ENCODE results near the gene PACRG.

The PACRG gene

DNA sequence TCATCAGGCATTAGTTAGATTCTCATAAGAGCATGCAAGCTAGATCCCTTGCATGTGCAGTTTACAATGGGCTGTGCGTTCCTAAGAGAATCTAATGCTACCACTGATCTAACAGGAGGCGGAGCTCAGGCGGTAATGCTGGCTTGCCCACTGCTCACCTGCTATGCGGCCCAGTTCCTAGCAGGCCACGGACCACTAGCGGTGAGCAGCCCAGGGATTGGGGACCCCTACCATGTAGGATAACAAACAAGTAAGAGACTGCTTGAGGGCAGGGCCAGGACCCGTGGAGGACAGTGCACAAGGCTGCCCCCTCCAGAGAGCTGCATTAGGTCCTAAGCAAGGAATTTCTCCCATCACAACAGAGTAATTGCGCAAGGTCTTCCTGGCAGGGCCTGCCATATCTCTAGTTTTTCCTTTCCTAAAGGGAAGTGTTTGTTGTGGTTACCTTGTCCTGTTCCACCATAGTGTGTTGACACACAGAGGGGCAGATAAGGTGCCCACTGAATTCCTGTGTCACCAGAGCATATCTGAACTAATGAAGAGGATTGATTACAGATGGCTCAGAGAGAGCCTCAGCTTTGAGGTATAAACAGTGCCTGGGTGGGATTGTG lies 58.0 kb downstream of the PACRG start:
- Histone ChIP-seq H4K8ac (ENCODE audit: low read length) (no peak overlapping the region), H3K27ac (ENCODE audit: low read length, poor library complexity, severe bottlenecking) (no peak overlapping the region), H3K4me1 (ENCODE audit: control insufficient read depth, insufficient read depth, low read depth, low read length) (no peaks in the 10 kb centered on the region), H2BK5ac (ENCODE audit: low read depth, low read length, poor library complexity, severe bottlenecking) (no peak overlapping the region), H3K79me1 (replicated peaks; ENCODE audit: low read length, poor library complexity, severe bottlenecking) (no peaks in the 10 kb centered on the region), H3K4me2 (ENCODE audit: low read length, poor library complexity, severe bottlenecking) (no peak overlapping the region), H3K36me3 (ENCODE audit: control insufficient read depth in 1 of 2, insufficient read depth in 2 of 2, low read depth in 1 of 2, low read length in 2 of 2) (no peaks in the 10 kb centered on the region), H3K27me3 (ENCODE audit: control insufficient read depth in 1 of 2, insufficient read depth in 1 of 2, low read length in 2 of 2) (no peaks in the 10 kb centered on the region), H2AK5ac (ENCODE audit: low read length, severe bottlenecking) (no peak overlapping the region), H3K9ac (ENCODE audit: low read length) (no peak overlapping the region), H2BK120ac (ENCODE audit: low read depth, low read length) (no peak overlapping the region), H3K23ac (ENCODE audit: low read length in 2 of 2) (no peak overlapping the region), H3K18ac (ENCODE audit: low read depth in 1 of 2, low read length in 2 of 2) (no peak overlapping the region), H2AFZ (ENCODE audit: low read depth, low read length) (no peak overlapping the region), H2BK15ac (ENCODE audit: low read depth, poor library complexity, severe bottlenecking) (no peak overlapping the region), H2BK12ac (ENCODE audit: low read length in 2 of 2) (no peak overlapping the region), H3K4me3 (ENCODE audit: insufficient read depth in 1 of 2, low read depth in 1 of 2, low read length in 2 of 2) (no peak overlapping the region), H3K14ac (ENCODE audit: low read length in 2 of 2) (no peak overlapping the region), H3K4ac (ENCODE audit: low read depth in 1 of 2, low read length in 2 of 2) (no peak overlapping the region), H4K91ac (ENCODE audit: low read length) (no peak overlapping the region), H3K9me3 (ENCODE audit: control insufficient read depth, low read length) (peaks cover 19% of the 10 kb centered on the region)
- DNase-seq = no peak
- WGBS = 89% methylated on average over 8 of the region's 8 CpGs

DNA sequence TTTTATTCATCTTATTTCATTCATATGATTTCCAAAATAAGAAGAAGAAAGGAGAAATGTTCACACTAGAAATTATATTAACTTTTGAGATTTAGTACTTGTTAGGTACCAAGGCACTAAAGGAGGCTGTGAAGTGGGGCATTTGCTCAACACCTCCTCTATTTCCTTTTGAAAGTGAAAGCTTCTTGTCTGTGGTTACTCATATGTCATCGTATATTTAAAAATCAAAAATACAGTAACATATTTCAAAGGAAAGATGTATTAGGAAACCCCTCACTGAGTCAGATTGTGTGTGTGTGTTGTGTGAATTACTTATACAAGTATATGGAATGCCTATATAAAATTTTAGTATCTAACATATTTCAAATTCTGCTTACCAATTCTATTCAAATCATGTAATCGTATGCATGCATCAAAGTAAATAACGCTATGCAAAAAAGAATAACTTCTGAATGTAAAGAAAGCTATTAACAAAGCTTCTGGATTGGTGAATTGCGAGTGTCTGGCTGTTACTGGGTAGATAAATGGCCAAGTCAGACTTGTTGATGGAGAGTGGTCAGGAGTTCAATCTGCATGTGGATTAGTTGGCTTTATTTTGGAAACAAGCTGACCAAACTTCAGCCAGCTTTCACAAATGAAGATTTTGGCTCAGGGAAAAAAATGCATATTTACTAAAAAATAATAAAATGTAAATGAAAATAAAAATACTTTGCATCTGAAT lies 70.9 kb downstream of the PACRG start:
- Histone ChIP-seq H3K9ac (ENCODE audit: low read length) (no peak overlapping the region), H3K23ac (ENCODE audit: low read length in 2 of 2) (no peak overlapping the region), H4K91ac (ENCODE audit: low read length) (no peak overlapping the region), H2BK120ac (ENCODE audit: low read depth, low read length) (no peak overlapping the region), H2BK12ac (ENCODE audit: low read length in 2 of 2) (no peak overlapping the region), H2AK5ac (ENCODE audit: low read length, severe bottlenecking) (no peak overlapping the region), H3K27ac (ENCODE audit: low read length, poor library complexity, severe bottlenecking) (no peak overlapping the region), H3K4me3 (ENCODE audit: insufficient read depth in 1 of 2, low read depth in 1 of 2, low read length in 2 of 2) (no peak overlapping the region), H3K4me2 (ENCODE audit: low read length, poor library complexity, severe bottlenecking) (no peak overlapping the region), H4K8ac (ENCODE audit: low read length) (no peak overlapping the region), H3K4ac (ENCODE audit: low read depth in 1 of 2, low read length in 2 of 2) (no peak overlapping the region), H2BK5ac (ENCODE audit: low read depth, low read length, poor library complexity, severe bottlenecking) (no peak overlapping the region), H3K79me1 (replicated peaks; ENCODE audit: low read length, poor library complexity, severe bottlenecking) (no peaks in the 10 kb centered on the region), H2BK15ac (ENCODE audit: low read depth, poor library complexity, severe bottlenecking) (no peak overlapping the region), H3K18ac (ENCODE audit: low read depth in 1 of 2, low read length in 2 of 2) (no peak overlapping the region), H3K27me3 (ENCODE audit: control insufficient read depth in 1 of 2, insufficient read depth in 1 of 2, low read length in 2 of 2) (no peaks in the 10 kb centered on the region), H2AFZ (ENCODE audit: low read depth, low read length) (no peak overlapping the region), H3K9me3 (ENCODE audit: control insufficient read depth, low read length) (no peaks in the 10 kb centered on the region), H3K14ac (ENCODE audit: low read length in 2 of 2) (no peak overlapping the region), H3K36me3 (ENCODE audit: control insufficient read depth in 1 of 2, insufficient read depth in 2 of 2, low read depth in 1 of 2, low read length in 2 of 2) (no peaks in the 10 kb centered on the region), H3K4me1 (ENCODE audit: control insufficient read depth, insufficient read depth, low read depth, low read length) (no peaks in the 10 kb centered on the region)
- 79% methylated on average over 3 of the region's 4 CpGs for WGBS
- no peak for DNase-seq

DNA sequence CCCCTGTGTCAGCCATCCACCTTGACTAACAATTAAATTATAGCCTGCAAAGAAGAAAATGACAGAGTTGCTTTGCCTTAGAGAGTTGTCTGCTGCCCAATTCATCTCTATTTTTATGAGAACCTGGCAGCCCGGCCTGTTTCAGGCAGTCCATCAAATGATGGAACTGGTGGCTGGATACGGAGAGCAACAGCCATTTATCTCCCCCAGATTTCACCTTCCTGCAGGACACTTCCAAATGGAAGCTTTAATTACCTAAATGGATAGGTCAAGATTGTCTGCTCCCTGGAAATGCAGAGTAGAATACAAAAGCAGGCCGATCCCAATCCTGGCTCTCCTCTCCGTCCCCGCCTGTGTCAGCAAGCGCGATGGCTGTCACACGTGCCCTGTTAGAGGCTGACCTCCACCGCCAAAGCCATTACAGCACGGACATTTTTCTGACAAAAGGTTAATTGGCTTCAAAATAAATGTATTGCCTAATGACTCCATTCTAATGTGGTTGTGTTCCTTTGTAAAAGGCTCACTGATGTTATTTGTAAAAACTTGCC lies 86.7 kb downstream of the PACRG start:
- Histone ChIP-seq H3K27ac (ENCODE audit: low read length, poor library complexity, severe bottlenecking) (no peak overlapping the region), H4K8ac (ENCODE audit: low read length) (no peak overlapping the region)
- 87% methylated on average over 10 of the region's 10 CpGs for WGBS

DNA sequence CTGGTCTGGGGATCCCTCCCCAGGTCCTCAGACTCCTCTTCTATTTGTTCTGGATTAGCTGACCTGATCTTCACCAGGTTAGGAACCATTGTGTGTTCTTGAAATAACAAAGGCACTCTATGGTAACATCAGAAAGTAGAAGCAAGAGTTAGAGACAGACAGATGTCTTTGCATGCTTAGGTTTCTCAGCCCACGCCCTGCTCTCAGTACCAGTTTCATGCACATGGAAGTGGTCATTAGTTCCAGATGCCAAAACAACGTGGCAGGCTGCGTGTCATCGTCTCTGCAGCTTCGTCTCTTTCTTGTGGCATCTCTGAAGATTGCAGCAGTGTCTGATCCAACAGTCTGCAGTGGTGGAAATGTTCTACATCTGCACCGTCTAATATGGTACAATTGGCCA lies 89.4 kb downstream of the PACRG start:
- H3K4me2 ChIP-seq (ENCODE audit: low read length, poor library complexity, severe bottlenecking) = no peak overlapping the region
- H2BK120ac ChIP-seq (ENCODE audit: low read depth, low read length) = no peak overlapping the region
- no peaks in the 10 kb centered on the region for H3K4me1 ChIP-seq (ENCODE audit: control insufficient read depth, insufficient read depth, low read depth, low read length)
- H4K8ac ChIP-seq (ENCODE audit: low read length) = no peak overlapping the region
- no peak overlapping the region for H3K18ac ChIP-seq (ENCODE audit: low read depth in 1 of 2, low read length in 2 of 2)
- no peaks in the 10 kb centered on the region for H3K9me3 ChIP-seq (ENCODE audit: control insufficient read depth, low read length)
- DNase-seq = no peak
- no peak overlapping the region for H2BK12ac ChIP-seq (ENCODE audit: low read length in 2 of 2)
- no peaks in the 10 kb centered on the region for H3K27me3 ChIP-seq (ENCODE audit: control insufficient read depth in 1 of 2, insufficient read depth in 1 of 2, low read length in 2 of 2)
- no peaks in the 10 kb centered on the region for H3K79me1 ChIP-seq (replicated peaks; ENCODE audit: low read length, poor library complexity, severe bottlenecking)
- H3K14ac ChIP-seq (ENCODE audit: low read length in 2 of 2) = no peak overlapping the region
- H2AFZ ChIP-seq (ENCODE audit: low read depth, low read length) = no peak overlapping the region
- peak overlapping the region; percentile 50 for H4K91ac ChIP-seq (ENCODE audit: low read length)
- no peak overlapping the region for H3K4me3 ChIP-seq (ENCODE audit: insufficient read depth in 1 of 2, low read depth in 1 of 2, low read length in 2 of 2)
- H3K9ac ChIP-seq (ENCODE audit: low read length) = no peak overlapping the region
- no peak overlapping the region for H2AK5ac ChIP-seq (ENCODE audit: low read length, severe bottlenecking)
- H3K23ac ChIP-seq (ENCODE audit: low read length in 2 of 2) = no peak overlapping the region
- no peak overlapping the region for H2BK5ac ChIP-seq (ENCODE audit: low read depth, low read length, poor library complexity, severe bottlenecking)
- no peak overlapping the region for H2BK15ac ChIP-seq (ENCODE audit: low read depth, poor library complexity, severe bottlenecking)
- H3K36me3 ChIP-seq (ENCODE audit: control insufficient read depth in 1 of 2, insufficient read depth in 2 of 2, low read depth in 1 of 2, low read length in 2 of 2) = no peaks in the 10 kb centered on the region
- H3K4ac ChIP-seq (ENCODE audit: low read depth in 1 of 2, low read length in 2 of 2) = no peak overlapping the region
- no peak overlapping the region for H3K27ac ChIP-seq (ENCODE audit: low read length, poor library complexity, severe bottlenecking)
- 89% methylated on average over 6 of the region's 6 CpGs for WGBS

More for the DNA sequence above, 86.7 kb downstream of the PACRG start:
- H2AK5ac ChIP-seq (ENCODE audit: low read length, severe bottlenecking) = no peak overlapping the region
- no peak overlapping the region for H2BK15ac ChIP-seq (ENCODE audit: low read depth, poor library complexity, severe bottlenecking)
- H3K36me3 ChIP-seq (ENCODE audit: control insufficient read depth in 1 of 2, insufficient read depth in 2 of 2, low read depth in 1 of 2, low read length in 2 of 2) = no peaks in the 10 kb centered on the region
- no peaks in the 10 kb centered on the region for H3K79me1 ChIP-seq (replicated peaks; ENCODE audit: low read length, poor library complexity, severe bottlenecking)
- peaks cover 1% of the 10 kb centered on the region for H3K4me1 ChIP-seq (ENCODE audit: control insufficient read depth, insufficient read depth, low read depth, low read length)
- H3K9ac ChIP-seq (ENCODE audit: low read length) = no peak overlapping the region
- H2BK120ac ChIP-seq (ENCODE audit: low read depth, low read length) = no peak overlapping the region
- no peak for DNase-seq
- no peak overlapping the region for H3K18ac ChIP-seq (ENCODE audit: low read depth in 1 of 2, low read length in 2 of 2)
- no peaks in the 10 kb centered on the region for H3K27me3 ChIP-seq (ENCODE audit: control insufficient read depth in 1 of 2, insufficient read depth in 1 of 2, low read length in 2 of 2)
- no peak overlapping the region for H3K14ac ChIP-seq (ENCODE audit: low read length in 2 of 2)
- no peak overlapping the region for H3K4me3 ChIP-seq (ENCODE audit: insufficient read depth in 1 of 2, low read depth in 1 of 2, low read length in 2 of 2)
- no peak overlapping the region for H2AFZ ChIP-seq (ENCODE audit: low read depth, low read length)
- H3K4ac ChIP-seq (ENCODE audit: low read depth in 1 of 2, low read length in 2 of 2) = no peak overlapping the region
- H3K4me2 ChIP-seq (ENCODE audit: low read length, poor library complexity, severe bottlenecking) = no peak overlapping the region
- no peak overlapping the region for H4K91ac ChIP-seq (ENCODE audit: low read length)
- H2BK12ac ChIP-seq (ENCODE audit: low read length in 2 of 2) = no peak overlapping the region
- no peak overlapping the region for H3K23ac ChIP-seq (ENCODE audit: low read length in 2 of 2)
- H2BK5ac ChIP-seq (ENCODE audit: low read depth, low read length, poor library complexity, severe bottlenecking) = no peak overlapping the region
- H3K9me3 ChIP-seq (ENCODE audit: control insufficient read depth, low read length) = peaks cover 3% of the 10 kb centered on the region
